ENCODE data around the gene C2CD4C. TPM values are rescaled to one million over a fixed set of nuclear protein-coding genes. Genes with fewer than 3 reads are reported as not detected.
"Not testable (repeated sequence)": the region's sequence is repeated elsewhere in the genome, so short reads cannot be mapped to it uniquely, and the experiment has no call there.

Gene C2CD4C
- total RNA-seq, 3 donors from 2014 or later (not counting 1 experiment from before 2014, with no cell fraction given): not detected

- Histone ChIP-seq H3K36me3 (ENCODE audit: control insufficient read depth, insufficient read depth, low read length) (no peaks in the 10 kb centered on the region), H3K4me3 (ENCODE audit: low read length) (no peak overlapping the region), H3K9me3 (ENCODE audit: control insufficient read depth, insufficient read depth, low read length) (no peaks in the 10 kb centered on the region), H3K27ac (ENCODE audit: low read length) (no peak overlapping the region), H3K27me3 (ENCODE audit: control insufficient read depth, insufficient read depth, low read length) (peaks cover 14% of the 10 kb centered on the region), H3K4me1 (ENCODE audit: control insufficient read depth, insufficient read depth, low read length) (no peaks in the 10 kb centered on the region)
- H3K27me3 Mint-ChIP-seq (ENCODE audit: low read depth in 2 of 2): peaks cover 34 to 36% of the 10 kb centered on the region in 2 donors
- H3K36me3 Mint-ChIP-seq: no peaks in the 10 kb centered on the region
- H3K4me1 Mint-ChIP-seq: peaks cover 0 to 20% of the 10 kb centered on the region in 2 donors
- intact Hi-C loops (cut with micrococcal nuclease): no loop called here
- ATAC-seq: peak in 1 of 3 donors; percentile 64
- peaks cover 0 to 5% of the 10 kb centered on the region in 2 donors for H3K9me3 Mint-ChIP-seq
- no peak for DNase-seq
- no peak overlapping the region for H3K27ac Mint-ChIP-seq
- H3K4me3 Mint-ChIP-seq: no peak overlapping the region
- WGBS (ENCODE audit: insufficient coverage): 61% methylated on average over 9 of the region's 9 CpGs
- no peak for TF ChIP-seq CTCF (IDR thresholded peaks at IDR 0.05)
These were observed 24.2 kb downstream of the C2CD4C start for GRCh38 chr19:384799-385169.

- 21% methylated on average over 44 of the region's 44 CpGs for WGBS (ENCODE audit: insufficient coverage)
- H3K4me3 Mint-ChIP-seq: no peak overlapping the region
- H3K27me3 Mint-ChIP-seq (ENCODE audit: low read depth in 2 of 2): peaks cover 34 to 36% of the 10 kb centered on the region in 2 donors
- Histone ChIP-seq H3K4me3 (ENCODE audit: low read length) (no peak overlapping the region), H3K4me1 (ENCODE audit: control insufficient read depth, insufficient read depth, low read length) (no peaks in the 10 kb centered on the region), H3K36me3 (ENCODE audit: control insufficient read depth, insufficient read depth, low read length) (no peaks in the 10 kb centered on the region), H3K9me3 (ENCODE audit: control insufficient read depth, insufficient read depth, low read length) (no peaks in the 10 kb centered on the region), H3K27ac (ENCODE audit: low read length) (no peak overlapping the region), H3K27me3 (ENCODE audit: control insufficient read depth, insufficient read depth, low read length) (peaks cover 14% of the 10 kb centered on the region)
- H3K36me3 Mint-ChIP-seq: no peaks in the 10 kb centered on the region
- intact Hi-C loops (cut with micrococcal nuclease): no loop called here
- peaks cover 0 to 20% of the 10 kb centered on the region in 2 donors for H3K4me1 Mint-ChIP-seq
- TF ChIP-seq CTCF (IDR thresholded peaks at IDR 0.05): no peak
- H3K9me3 Mint-ChIP-seq: peaks cover 0 to 5% of the 10 kb centered on the region in 2 donors
- DNase-seq (peak in 1 of 2 donors; percentile 31), ATAC-seq (peak in 1 of 3 donors; percentile 61)
- peak overlapping the region in 1 of 2 donors; percentile 78 for H3K27ac Mint-ChIP-seq
These were observed 24.8 kb downstream of the C2CD4C start for GRCh38 chr19:383922-384798.

GRCh38 chr19:383040-383439, 25.9 kb downstream of the C2CD4C start:
- H3K36me3 ChIP-seq (ENCODE audit: control insufficient read depth, insufficient read depth, low read length): no peaks in the 10 kb centered on the region
- Mint-ChIP-seq H3K27ac (peak overlapping the region in 1 of 2 donors; percentile 78), H3K9me3 (peaks cover 0 to 5% of the 10 kb centered on the region in 2 donors), H3K4me3 (no peak overlapping the region), H3K27me3 (ENCODE audit: low read depth in 2 of 2) (peaks cover 30 to 36% of the 10 kb centered on the region in 2 donors), H3K36me3 (no peaks in the 10 kb centered on the region), H3K4me1 (peaks cover 0 to 20% of the 10 kb centered on the region in 2 donors)
- intact Hi-C loops (cut with micrococcal nuclease): no loop called here
- no peak for TF ChIP-seq CTCF (IDR thresholded peaks at IDR 0.05)
- H3K9me3 ChIP-seq (ENCODE audit: control insufficient read depth, insufficient read depth, low read length): no peaks in the 10 kb centered on the region
- WGBS (ENCODE audit: insufficient coverage): 85% methylated on average over 19 of the region's 19 CpGs
- no peaks in the 10 kb centered on the region for H3K4me1 ChIP-seq (ENCODE audit: control insufficient read depth, insufficient read depth, low read length)
- H3K27ac ChIP-seq (ENCODE audit: low read length): no peak overlapping the region
- DNase-seq: no peak
- peaks cover 14% of the 10 kb centered on the region for H3K27me3 ChIP-seq (ENCODE audit: control insufficient read depth, insufficient read depth, low read length)
- ATAC-seq: no peak
- no peak overlapping the region for H3K4me3 ChIP-seq (ENCODE audit: low read length)

GRCh38 chr19:382578-382977, 26.4 kb downstream of the C2CD4C start:
- WGBS (ENCODE audit: insufficient coverage): 46% methylated on average over 7 of the region's 9 CpGs
- H3K4me1 ChIP-seq (ENCODE audit: control insufficient read depth, insufficient read depth, low read length); H3K27ac ChIP-seq (ENCODE audit: low read length); H3K4me3 Mint-ChIP-seq; H3K9me3 ChIP-seq (ENCODE audit: control insufficient read depth, insufficient read depth, low read length); H3K36me3 ChIP-seq (ENCODE audit: control insufficient read depth, insufficient read depth, low read length); H3K4me3 ChIP-seq (ENCODE audit: low read length); H3K9me3 Mint-ChIP-seq; H3K36me3 Mint-ChIP-seq; intact Hi-C loops (cut with micrococcal nuclease): not testable (repeated sequence)
- peaks cover 29 to 36% of the 10 kb centered on the region in 2 donors for H3K27me3 Mint-ChIP-seq (ENCODE audit: low read depth in 2 of 2)
- ATAC-seq: peak in 1 of 3 donors; percentile 89
- H3K27me3 ChIP-seq (ENCODE audit: control insufficient read depth, insufficient read depth, low read length): peaks cover 14% of the 10 kb centered on the region
- H3K4me1 Mint-ChIP-seq: peaks cover 0 to 24% of the 10 kb centered on the region in 2 donors
- H3K27ac Mint-ChIP-seq: peak overlapping the region in 1 of 2 donors; percentile 78
- DNase-seq: peak in 1 of 2 donors; percentile 49

- H3K9me3 Mint-ChIP-seq; H3K27ac ChIP-seq (ENCODE audit: low read length); H3K36me3 ChIP-seq (ENCODE audit: control insufficient read depth, insufficient read depth, low read length); H3K4me3 Mint-ChIP-seq; H3K4me1 ChIP-seq (ENCODE audit: control insufficient read depth, insufficient read depth, low read length); H3K4me3 ChIP-seq (ENCODE audit: low read length); H3K36me3 Mint-ChIP-seq; H3K9me3 ChIP-seq (ENCODE audit: control insufficient read depth, insufficient read depth, low read length); intact Hi-C loops (cut with micrococcal nuclease); ATAC-seq; H3K27ac Mint-ChIP-seq; DNase-seq: not testable (repeated sequence)
- peaks cover 14% of the 10 kb centered on the region for H3K27me3 ChIP-seq (ENCODE audit: control insufficient read depth, insufficient read depth, low read length)
- 57% methylated on average over 9 of the region's 11 CpGs for WGBS (ENCODE audit: insufficient coverage)
- peaks cover 0 to 24% of the 10 kb centered on the region in 2 donors for H3K4me1 Mint-ChIP-seq
- peaks cover 26 to 36% of the 10 kb centered on the region in 2 donors for H3K27me3 Mint-ChIP-seq (ENCODE audit: low read depth in 2 of 2)
These were observed 27.0 kb downstream of the C2CD4C start for GRCh38 chr19:381901-382300.

Data from natural killer cell (primary cell).